Esophagus squamous epithelium (tissue), 5 donors: ENCODE measurements around the gene MTCH1. TPM values are rescaled to one million over a fixed set of nuclear protein-coding genes. Genes with fewer than 3 reads are reported as not detected.

ENCODE experiments used
- DNase-seq: peaks from one replicate; lab custom pipeline; 2025; lab: John Stamatoyannopoulos, UW
- H3K27ac ChIP-seq, 4 donors: fragments of 200-600 bp; sonication (generic); one replicate each; pipeline ENCODE4 v1.5.1; 2016 to 2019; ENCODE audit warnings: mild to moderate bottlenecking in 1 of 4
- H3K27me3 ChIP-seq, 4 donors: fragments of 200-600 bp; sonication (generic); 1 replicate in 3 of 4; 2 replicates in 1 of 4; pipeline versions ENCODE4 v1.5.1 to v1.6.0; 2017 to 2021; ENCODE audit warnings: antibody characterized with exemption in 1 of 4
- H3K36me3 ChIP-seq, 3 donors: fragments of 200-600 bp; sonication (generic); one replicate each; pipeline ENCODE4 v1.5.1; 2016 to 2019
- H3K4me1 ChIP-seq, 3 donors: fragments of 200-600 bp; sonication (generic); one replicate each; pipeline ENCODE4 v1.5.1; 2017 to 2019
- H3K4me3 ChIP-seq, 4 donors: fragments of 200-600 bp; sonication (generic); 1 replicate in 3 of 4; 2 replicates in 1 of 4; pipeline ENCODE4 v1.5.1; 2016 to 2019; ENCODE audit warnings: mild to moderate bottlenecking in 2 of 4, moderate library complexity in 1 of 4
- H3K9me3 ChIP-seq, 3 donors: fragments of 200-600 bp; sonication (generic); one replicate each; pipeline ENCODE4 v1.5.1; 2016 to 2019
- CTCF ChIP-seq, 6 experiments: fragments of 450-650 bp in 4 of 6; fragments of 200-600 bp in 2 of 6; sonication (generic) in 2 of 6; IDR thresholded peaks; one replicate each; pipeline ENCODE4 v1.5.1; 2016 to 2019; ENCODE audit warnings: antibody characterized with exemption in 6 of 6, mild to moderate bottlenecking in 4 of 6, moderate library complexity in 4 of 6
- POLR2A ChIP-seq, 4 donors: fragments of 450-650 bp; IDR thresholded peaks; one replicate each; pipeline ENCODE4 v1.6.1; 2017; ENCODE audit warnings: antibody characterized with exemption in 4 of 4, mild to moderate bottlenecking in 4 of 4, moderate library complexity in 3 of 4
- WGBS, 2 donors: methylation state at CpG; one replicate each; pipeline ENCODE4 v1.1.5; 2018; 5-methylcytosine and 5-hydroxymethylcytosine counted together
- intact Hi-C: fragments of 100-400 bp; cut with DNase I; formaldehyde crosslinking; loops from one replicate; pipeline ENCODE4 v1.15.0; 2022
- total RNA-seq, 4 donors: library from RNA; depleted of rRNA; stranded (reverse); fragments of >200 nt; gene quantifications; one replicate each; pipeline ENCODE4 v1.1.0, GENCODE V29; 2016
- donor health status: DM: yes; HTN: yes; CAD: no.

MTCH1 gene
- total RNA-seq, 4 donors from 2014 or later = 101 to 153 (median 111) TPM

- no peak for TF ChIP-seq POLR2A (IDR thresholded peaks at IDR 0.05)
- peaks cover 0 to 26% (median 7%) of the 10 kb centered on the region in 3 donors for H3K4me1 ChIP-seq
- 86 to 96% methylated on average over 4 to 8 of the region's 9 CpGs for WGBS, 2 donors
- H3K9me3 ChIP-seq = no peaks in the 10 kb centered on the region
- no peaks in the 10 kb centered on the region for H3K27me3 ChIP-seq
- H3K4me3 ChIP-seq = no peak overlapping the region
- H3K36me3 ChIP-seq = no peaks in the 10 kb centered on the region
- DNase-seq = no peak
- H3K27ac ChIP-seq = no peak overlapping the region
- intact Hi-C loops = no loop called here
Observed at GRCh38 chr6:36957773-36958271, 28.2 kb downstream of the MTCH1 start.

GRCh38 chr6:36956446-36956820, 29.6 kb downstream of the MTCH1 start:
- H3K4me3 ChIP-seq = no peak overlapping the region
- intact Hi-C loops = no loop called here
- H3K4me1 ChIP-seq = peaks cover 0 to 26% (median 7%) of the 10 kb centered on the region in 3 donors
- no peaks in the 10 kb centered on the region for H3K36me3 ChIP-seq
- H3K27ac ChIP-seq = no peak overlapping the region
- no peaks in the 10 kb centered on the region for H3K27me3 ChIP-seq
- no peaks in the 10 kb centered on the region for H3K9me3 ChIP-seq
- TF ChIP-seq POLR2A (IDR thresholded peaks at IDR 0.05) (no peak), CTCF (IDR thresholded peaks at IDR 0.05) (no peak)
- no peak for DNase-seq

- no peak for TF ChIP-seq CTCF (IDR thresholded peaks at IDR 0.05)
- TF ChIP-seq POLR2A (IDR thresholded peaks at IDR 0.05) = no peak
- intact Hi-C loops = no loop called here
- Histone ChIP-seq H3K9me3 (no peaks in the 10 kb centered on the region), H3K36me3 (no peaks in the 10 kb centered on the region), H3K27ac (peak overlapping the region in 1 of 4 donors; percentile 4), H3K27me3 (no peaks in the 10 kb centered on the region), H3K4me1 (peaks cover 0 to 24% (median 7%) of the 10 kb centered on the region in 3 donors), H3K4me3 (no peak overlapping the region)
- 47 to 58% methylated on average over 2 of the region's 9 CpGs for WGBS, 2 donors
- DNase-seq = no peak
Observed at GRCh38 chr6:36955671-36956445, 30.1 kb downstream of the MTCH1 start.

- H3K36me3 ChIP-seq = no peaks in the 10 kb centered on the region
- DNase-seq = no peak
- intact Hi-C loops = no loop called here
- 38 to 59% methylated on average over 5 to 6 of the region's 6 CpGs for WGBS, 2 donors
- peaks cover 0 to 17% (median 7%) of the 10 kb centered on the region in 3 donors for H3K4me1 ChIP-seq
- TF ChIP-seq POLR2A (IDR thresholded peaks at IDR 0.05) (no peak), CTCF (IDR thresholded peaks at IDR 0.05) (no peak)
- H3K27ac ChIP-seq = peak overlapping the region in 1 of 4 donors; percentile 4
- no peaks in the 10 kb centered on the region for H3K9me3 ChIP-seq
- no peaks in the 10 kb centered on the region for H3K27me3 ChIP-seq
- H3K4me3 ChIP-seq = peak overlapping the region in 1 of 4 donors; percentile 13
Observed at GRCh38 chr6:36955136-36955535, 30.9 kb downstream of the MTCH1 start.

GRCh38 chr6:36954262-36954931, 31.6 kb downstream of the MTCH1 start, which contains the start of gene PI16:
Gene PI16, plus strand, starts transcription at chr6:36954738. Its CDS starts 23 bp downstream, at chr6:36954761.
- Histone ChIP-seq H3K36me3 (no peaks in the 10 kb centered on the region), H3K9me3 (no peaks in the 10 kb centered on the region), H3K4me3 (peak within 1 kb of the TSS in 1 of 4 donors; percentile 13), H3K27ac (peak within 1 kb of the TSS in 1 of 4 donors; percentile 4), H3K4me1 (peaks cover 0 to 14% (median 7%) of the 10 kb centered on the region in 3 donors), H3K27me3 (no peaks in the 10 kb centered on the region)
- DNase-seq = no peak
- intact Hi-C loops = no loop called here
- WGBS, 2 donors = 55% methylated on average over 4 of the region's 14 CpGs; no CpG with 5 or more reads in 1 of the 2 donors
- no peak for TF ChIP-seq CTCF (IDR thresholded peaks at IDR 0.05)
- TF ChIP-seq POLR2A (IDR thresholded peaks at IDR 0.05) = no peak
